Ureter (tissue), 1 donor: ENCODE measurements around the gene ZNF668. TPM values are rescaled to one million over a fixed set of nuclear protein-coding genes. Genes with fewer than 3 reads are reported as not detected.
A peak's percentile ranks its signal among the peaks of the same experiment; 100 is the strongest.

Experiments used
- DNase-seq: peaks from one replicate; pipeline ENCODE4 v3.0.0-alpha.2; 2020; ENCODE audit warnings: low spot score
- total RNA-seq: library from RNA; stranded (reverse); gene quantifications from one replicate; pipeline ENCODE4 v1.2.4, GENCODE V29; 2023
- donor health status: DM: yes; HTN: yes; CAD: no.

The ZNF668 gene
- 12.8 TPM for total RNA-seq

- DNase-seq: peak; percentile 99
These were observed at the start of gene ZNF668, which contains the start of gene ZNF646 for GRCh38 chr16:31073970-31074813. Gene ZNF668, minus strand, starts transcription at chr16:31074240. Its CDS starts 9,781 bp downstream, at chr16:31064459. Gene ZNF646, plus strand, starts transcription at chr16:31074422. Its CDS starts 1,903 bp downstream, at chr16:31076325.

GRCh38 chr16:31120129-31120528 is 46.1 kb upstream of the ZNF668 start:
- no peak for DNase-seq

GRCh38 chr16:31118223-31119155 is 44.4 kb upstream of the ZNF668 start:
- DNase-seq: no peak

- peak; percentile 99 for DNase-seq
These were observed 43.6 kb upstream of the ZNF668 start, which contains the start of gene KAT8 for GRCh38 chr16:31117384-31118222. Gene KAT8, plus strand, starts transcription at chr16:31117664. Its CDS starts 18 bp downstream, at chr16:31117682.

- no peak for DNase-seq
These were observed 40.4 kb upstream of the ZNF668 start for GRCh38 chr16:31114468-31114867.

GRCh38 chr16:31113121-31114120 is 39.4 kb upstream of the ZNF668 start:
- no peak for DNase-seq

GRCh38 chr16:31112711-31113110 is 38.7 kb upstream of the ZNF668 start:
- no peak for DNase-seq

- DNase-seq: no peak
These were observed 37.9 kb upstream of the ZNF668 start for GRCh38 chr16:31111881-31112466.

- DNase-seq: no peak
These were observed 36.3 kb upstream of the ZNF668 start for GRCh38 chr16:31110106-31111034.

- no peak for DNase-seq
These were observed 35.6 kb upstream of the ZNF668 start for GRCh38 chr16:31109622-31110021.

GRCh38 chr16:31108794-31109558 is 34.9 kb upstream of the ZNF668 start:
- DNase-seq: no peak

GRCh38 chr16:31108035-31108793 is 34.2 kb upstream of the ZNF668 start, which contains the start of gene BCKDK:
Gene BCKDK, plus strand, starts transcription at chr16:31108386. Its CDS starts 838 bp downstream, at chr16:31109224.
- DNase-seq: peak; percentile 69

GRCh38 chr16:31107465-31107867 is 33.4 kb upstream of the ZNF668 start:
- no peak for DNase-seq

- no peak for DNase-seq
These were observed 32.7 kb upstream of the ZNF668 start for GRCh38 chr16:31106509-31107464.

GRCh38 chr16:31105677-31106213 is 31.7 kb upstream of the ZNF668 start:
- DNase-seq: peak; percentile 83
